ENCODE measurements around the gene RAD17. TPM values are rescaled to one million over a fixed set of nuclear protein-coding genes. Genes with fewer than 3 reads are reported as not detected.

RAD17 gene
- total RNA-seq, 1 donor from 2014 or later, result 29.5 TPM

Other genes with a start within 250 kb of the RAD17 start
- gene CCNB1, start 202.7 kb upstream of the RAD17 start, total RNA-seq, result 30.9 and 157 TPM in 2 replicates
- gene CENPH, start 180.2 kb upstream of the RAD17 start, total RNA-seq, result 1.4 and 12.2 TPM in 2 replicates
- gene CDK7, start 134.9 kb upstream of the RAD17 start, total RNA-seq, result 59.7 and 75.5 TPM in 2 replicates
- gene CCDC125, start 37.0 kb upstream of the RAD17 start, total RNA-seq, result 9.0 and 14.0 TPM in 2 replicates
- 33.0 and 63.8 TPM in 2 replicates for gene AK6, start 298 bp upstream of the RAD17 start, total RNA-seq
- 71.3 and 83.7 TPM in 2 replicates for gene TAF9, start 298 bp upstream of the RAD17 start, total RNA-seq
- 22.9 and 26.6 TPM in 2 replicates for gene MARVELD2, start 45.3 kb downstream of the RAD17 start, total RNA-seq
- gene OCLN, start 123.0 kb downstream of the RAD17 start, total RNA-seq, result 63.4 and 66.1 TPM in 2 replicates
- 61.8 and 76.6 TPM in 2 replicates for gene GTF2H2C, start 190.4 kb downstream of the RAD17 start, total RNA-seq

Data from renal cortical epithelial cell (primary cell).